Stimulated activated CD4-positive, alpha-beta T cell treated with anti-CD3 and anti-CD28 coated beads, Interleukin-12 subunit alpha, Interleukin-12 subunit beta, amount 100 ng/mL, for 48 hours (primary cell): Measurements from ENCODE around the gene BTBD9.
A peak's percentile ranks its signal among the peaks of the same experiment; 100 is the strongest.
"Not testable (repeated sequence)": the region's sequence is repeated elsewhere in the genome, so short reads cannot be mapped to it uniquely, and the experiment has no call there.

Experiments used
- DNase-seq, 3 donors: peaks; one replicate each; pipeline ENCODE4 v3.0.0-alpha.2; 2020; ENCODE audit warnings: low read depth in 2 of 3, low spot score in 1 of 3

Gene BTBD9

GRCh38 chr6:38649744-38650143, 10.0 kb upstream of the BTBD9 start:
- no peak for DNase-seq

- no peak for DNase-seq
Measured at GRCh38 chr6:38648629-38649028, 8.9 kb upstream of the BTBD9 start.

- DNase-seq: no peak
Measured at GRCh38 chr6:38646166-38646878, 6.6 kb upstream of the BTBD9 start.

GRCh38 chr6:38644951-38645350, 5.2 kb upstream of the BTBD9 start:
- DNase-seq: no peak

- no peak for DNase-seq
Measured at GRCh38 chr6:38640216-38640909, 634 bp upstream of the BTBD9 start.

- peak; percentile 16 to 48 (median 42) for DNase-seq
Measured at GRCh38 chr6:38638941-38639497, 710 bp downstream of the BTBD9 start.

GRCh38 chr6:38637756-38638155, 2.0 kb downstream of the BTBD9 start:
- no peak for DNase-seq

GRCh38 chr6:38636027-38636426, 3.7 kb downstream of the BTBD9 start:
- DNase-seq: no peak

- no peak for DNase-seq
Measured at GRCh38 chr6:38634518-38634917, 5.2 kb downstream of the BTBD9 start.

GRCh38 chr6:38632490-38632889, 7.2 kb downstream of the BTBD9 start:
- no peak for DNase-seq

GRCh38 chr6:38631186-38631783, 8.4 kb downstream of the BTBD9 start:
- DNase-seq: no peak

- DNase-seq: no peak
Measured at GRCh38 chr6:38625217-38625616, 14.5 kb downstream of the BTBD9 start.

GRCh38 chr6:38619342-38619741, 20.4 kb downstream of the BTBD9 start:
- not testable (repeated sequence) for DNase-seq

GRCh38 chr6:38618301-38618700, 21.4 kb downstream of the BTBD9 start:
- DNase-seq: not testable (repeated sequence)

- no peak for DNase-seq
Measured at GRCh38 chr6:38617856-38618255, 21.9 kb downstream of the BTBD9 start.

GRCh38 chr6:38612143-38612965, 27.4 kb downstream of the BTBD9 start:
- no peak for DNase-seq

GRCh38 chr6:38610050-38610625, 29.6 kb downstream of the BTBD9 start:
- DNase-seq: no peak

- DNase-seq: no peak
Measured at GRCh38 chr6:38604700-38605099, 35.0 kb downstream of the BTBD9 start.

GRCh38 chr6:38603966-38604365, 35.8 kb downstream of the BTBD9 start:
- no peak for DNase-seq

GRCh38 chr6:38603496-38603895, 36.2 kb downstream of the BTBD9 start:
- DNase-seq: no peak
